HG03196 (cell line): ENCODE data around the gene SYNE1.
"Not testable (repeated sequence)": the region's sequence is repeated elsewhere in the genome, so short reads cannot be mapped to it uniquely, and the experiment has no call there.

ENCODE experiments used
- ATAC-seq: cut with Tn5 transposase; IDR thresholded peaks from one replicate; pipeline ENCODE4 v1.9.1; 2021; ENCODE audit not compliant: unreplicated experiment

The SYNE1 gene

DNA sequence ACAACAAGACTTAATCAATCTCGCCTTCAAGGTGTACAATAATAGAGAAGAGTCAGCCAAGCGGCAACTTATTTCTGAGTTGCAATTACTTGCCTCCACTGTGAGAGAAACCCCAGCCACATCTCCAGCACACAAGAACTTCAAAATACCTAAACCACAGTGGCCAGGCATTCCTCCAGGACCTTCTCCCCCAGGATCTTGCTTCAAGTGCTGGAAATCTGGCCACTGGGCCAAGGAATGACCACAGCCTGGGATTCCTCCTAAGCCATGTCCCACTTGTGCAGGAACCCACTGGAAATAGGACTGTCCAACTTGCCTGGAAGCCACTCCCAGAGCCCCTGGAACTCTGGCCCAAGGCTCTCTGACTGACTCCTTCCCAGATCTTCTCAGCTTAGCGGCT, 144.9 kb downstream of the SYNE1 start:
- ATAC-seq = not testable (repeated sequence)

DNA sequence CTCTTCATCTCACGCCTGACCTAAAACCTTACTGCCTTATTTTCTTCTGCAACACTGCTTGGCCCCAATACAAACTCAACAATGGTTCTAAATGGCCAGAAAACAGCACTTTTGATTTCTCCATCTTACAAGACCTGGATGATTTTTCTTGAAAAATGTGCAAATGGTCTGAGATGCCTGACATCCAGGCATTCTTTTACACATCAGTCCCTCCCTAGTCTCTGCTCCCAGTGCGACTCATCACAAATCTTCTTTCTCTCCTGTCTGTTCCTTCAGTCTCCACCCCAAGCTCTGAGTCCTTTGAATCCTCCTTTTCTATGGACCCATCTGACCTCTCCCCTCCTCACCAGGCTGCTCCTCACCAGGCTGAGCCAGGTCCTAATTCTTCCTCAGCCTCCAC, 145.7 kb downstream of the SYNE1 start:
- ATAC-seq = not testable (repeated sequence)

DNA sequence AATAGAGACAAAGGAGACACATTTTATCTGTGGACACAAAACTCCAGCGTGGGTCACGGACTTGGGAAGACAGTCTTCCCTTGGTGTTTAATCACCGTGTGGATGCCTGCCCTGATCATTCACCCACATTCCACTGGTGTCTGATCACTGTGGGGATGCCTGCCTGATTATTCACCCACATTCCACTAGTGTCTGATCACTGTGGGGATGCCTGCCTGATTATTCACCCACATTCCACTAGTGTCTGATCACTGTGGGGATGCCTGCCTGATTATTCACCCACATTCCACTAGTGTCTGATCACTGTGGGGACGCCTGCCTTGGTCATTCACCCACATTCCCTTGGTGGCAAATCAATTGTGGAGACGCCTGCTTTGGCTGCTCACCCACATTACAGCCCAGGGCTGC, 146.2 kb downstream of the SYNE1 start:
- not testable (repeated sequence) for ATAC-seq

DNA sequence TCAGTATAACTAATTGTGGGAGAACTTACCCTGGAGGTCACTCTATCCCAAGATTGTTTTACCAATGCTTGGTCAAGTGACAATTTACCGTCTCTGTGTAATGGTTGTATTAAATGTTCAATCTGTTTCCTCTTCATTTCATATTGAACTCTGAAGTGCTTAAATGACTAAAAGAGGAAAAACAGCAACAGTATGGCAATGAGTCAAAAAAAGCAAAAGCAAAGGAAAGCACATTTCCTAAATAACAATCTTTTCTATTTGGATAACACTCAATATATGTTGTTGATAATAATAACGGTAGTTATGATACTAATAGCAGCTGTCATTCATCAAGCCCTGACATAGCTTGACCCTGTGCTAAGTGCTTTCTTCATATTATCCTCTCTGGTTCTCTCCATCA, 152.4 kb downstream of the SYNE1 start:
- no peak for ATAC-seq

DNA sequence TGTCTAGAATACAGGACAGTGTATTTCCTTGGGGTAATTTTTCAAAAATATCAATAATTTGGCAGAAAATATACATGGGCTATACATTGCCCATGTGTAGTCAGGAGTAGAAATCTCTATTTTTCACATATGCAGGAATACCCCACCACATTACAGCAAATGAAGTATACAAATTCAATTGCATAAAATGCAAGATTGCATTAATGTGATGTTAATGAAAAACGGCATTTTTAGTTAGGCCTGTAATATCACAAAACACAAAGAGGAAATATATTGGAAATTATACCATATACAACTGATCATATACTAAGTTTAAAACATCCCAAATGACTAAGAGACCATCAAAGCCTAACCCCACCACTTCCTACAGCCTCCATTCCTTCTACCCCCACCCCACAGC, 154.9 kb downstream of the SYNE1 start:
- ATAC-seq = no peak

DNA sequence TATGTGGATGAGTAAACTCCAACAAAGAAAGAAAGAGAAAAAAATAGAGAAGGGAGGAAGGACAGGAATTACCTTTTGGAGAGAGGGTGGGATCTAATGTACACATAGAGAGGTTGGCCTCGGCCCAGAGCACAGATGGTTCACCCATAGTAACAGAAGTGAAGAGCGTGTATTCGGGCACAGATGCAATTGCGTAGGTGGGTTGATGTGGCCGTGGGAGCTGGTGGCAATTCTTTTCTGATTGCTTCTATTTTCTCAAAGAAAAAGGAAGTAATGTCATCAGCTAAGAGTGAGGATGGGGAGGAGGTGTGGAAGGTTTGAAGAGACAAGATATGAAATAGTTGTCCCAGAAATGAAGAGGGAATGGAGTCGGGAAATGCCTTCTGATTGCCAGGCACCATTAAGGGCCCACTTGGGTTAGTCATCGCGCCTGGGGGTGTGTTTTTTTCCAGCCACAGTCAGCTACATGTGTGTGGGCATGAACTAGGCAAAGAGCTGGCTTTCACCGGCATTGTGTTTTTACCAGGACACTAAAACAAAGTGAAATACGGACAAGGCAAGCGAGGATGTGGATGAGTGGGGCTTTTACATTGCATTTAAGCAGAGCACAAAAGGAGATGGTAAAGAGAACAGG, 158.7 kb downstream of the SYNE1 start:
- ATAC-seq = no peak

DNA sequence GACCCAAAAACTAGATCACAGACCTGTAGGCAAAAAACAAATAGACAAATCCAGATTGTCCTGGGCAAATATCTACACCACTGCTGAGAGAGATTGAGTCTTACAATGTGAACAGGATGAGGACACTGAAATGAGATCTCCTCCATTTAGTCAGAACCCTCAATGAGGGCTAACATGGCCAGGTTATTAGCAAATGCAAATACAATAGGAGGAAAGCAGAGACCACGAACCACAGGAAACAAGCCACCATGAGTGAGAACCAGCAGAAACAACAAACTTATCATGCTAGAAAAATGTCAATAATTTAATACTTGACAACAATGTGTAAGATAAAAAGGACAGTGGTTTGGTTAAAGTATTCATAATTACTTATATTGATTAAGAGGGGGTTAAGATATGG, 162.8 kb downstream of the SYNE1 start:
- ATAC-seq = no peak

DNA sequence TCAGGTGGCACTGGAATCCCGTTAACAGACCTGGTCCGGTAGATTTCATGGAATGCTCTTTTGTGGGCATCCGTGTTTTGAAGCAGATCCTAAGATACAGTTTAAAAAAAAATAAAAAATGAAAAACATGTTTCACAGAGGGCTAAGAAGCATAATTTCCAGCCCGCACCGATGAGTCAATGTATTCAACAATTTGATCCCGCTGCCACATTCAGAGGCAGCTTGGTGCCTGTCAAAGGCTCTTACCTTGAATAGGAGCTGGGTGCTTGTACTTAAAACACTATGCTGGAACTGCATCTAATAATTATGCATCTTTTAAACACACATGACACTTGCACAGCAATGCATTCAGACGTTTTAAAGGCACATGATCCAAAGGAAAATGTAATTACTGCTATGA, 164.8 kb downstream of the SYNE1 start:
- no peak for ATAC-seq

DNA sequence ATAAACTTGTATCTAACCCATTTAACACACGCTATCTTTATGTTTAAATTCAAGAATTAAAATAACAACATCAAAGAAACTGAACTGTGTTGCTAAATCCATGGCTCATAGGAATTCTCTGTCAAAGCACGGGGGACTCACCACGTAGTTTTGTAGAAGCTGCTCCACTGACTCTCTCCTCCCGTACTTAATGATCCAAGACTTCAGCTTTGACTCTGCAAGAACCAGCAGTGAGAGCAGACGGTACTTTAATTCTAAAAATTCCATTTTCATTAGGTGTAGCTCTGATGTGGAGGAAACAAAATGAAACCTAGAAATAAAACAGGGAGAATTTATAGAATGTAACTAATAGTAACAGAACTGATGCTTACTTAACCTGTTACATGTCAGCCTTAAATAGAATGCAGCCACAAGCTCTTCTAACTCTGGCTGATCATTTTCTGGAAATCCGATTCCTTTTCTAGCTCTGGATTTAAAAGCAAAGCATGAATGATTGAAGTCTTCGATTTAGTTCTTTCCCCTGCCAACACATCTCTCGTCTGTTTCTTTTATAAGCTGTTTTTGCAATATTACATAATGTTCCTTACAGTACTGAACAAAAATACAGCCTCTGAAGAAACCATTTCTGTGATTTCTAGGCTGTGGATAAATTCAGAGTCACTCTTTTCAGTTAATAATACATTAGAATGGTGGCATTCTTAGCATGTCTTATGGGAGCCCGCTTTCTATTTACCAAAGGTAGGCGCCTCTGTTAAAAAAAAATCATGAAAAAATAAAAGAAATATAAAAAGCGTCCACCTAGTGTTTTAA, 165.5 kb downstream of the SYNE1 start:
- ATAC-seq = no peak

DNA sequence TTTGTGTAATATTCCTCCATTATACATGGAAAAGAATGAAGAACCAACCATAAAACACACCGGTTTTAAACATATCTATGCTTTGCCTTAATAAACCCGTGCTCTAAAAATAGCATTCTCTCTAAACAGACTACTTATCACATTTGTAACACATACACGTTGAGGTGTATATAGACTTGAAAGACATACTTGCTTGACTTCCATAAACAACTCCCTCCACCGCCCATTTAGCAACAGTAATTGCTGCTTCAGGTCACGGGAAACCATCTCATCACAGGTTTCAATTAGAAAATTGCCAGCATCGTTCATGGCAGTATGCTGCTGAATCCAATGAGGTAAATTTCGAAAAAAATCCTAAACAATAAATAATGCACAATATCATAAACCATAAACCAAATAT, 174.0 kb downstream of the SYNE1 start:
- ATAC-seq = no peak

DNA sequence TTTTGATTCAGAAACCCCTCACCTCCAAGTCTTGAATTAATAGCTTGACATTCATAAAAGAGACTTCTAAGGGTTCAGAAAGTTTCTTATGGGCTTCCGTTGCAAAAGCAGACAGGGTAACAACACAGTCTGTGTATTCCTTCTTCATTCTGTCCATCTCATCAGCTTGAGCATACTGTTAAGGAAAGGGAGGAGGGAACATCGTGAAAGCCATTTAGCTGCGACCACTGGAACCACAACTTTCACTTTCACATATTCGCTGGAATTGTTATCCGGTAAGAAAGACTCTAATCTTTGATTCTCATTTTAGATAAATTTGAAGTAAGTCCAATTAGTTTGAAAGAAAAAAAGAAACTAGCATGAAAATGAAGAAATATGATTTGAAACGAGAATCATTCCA, 174.4 kb downstream of the SYNE1 start:
- no peak for ATAC-seq

DNA sequence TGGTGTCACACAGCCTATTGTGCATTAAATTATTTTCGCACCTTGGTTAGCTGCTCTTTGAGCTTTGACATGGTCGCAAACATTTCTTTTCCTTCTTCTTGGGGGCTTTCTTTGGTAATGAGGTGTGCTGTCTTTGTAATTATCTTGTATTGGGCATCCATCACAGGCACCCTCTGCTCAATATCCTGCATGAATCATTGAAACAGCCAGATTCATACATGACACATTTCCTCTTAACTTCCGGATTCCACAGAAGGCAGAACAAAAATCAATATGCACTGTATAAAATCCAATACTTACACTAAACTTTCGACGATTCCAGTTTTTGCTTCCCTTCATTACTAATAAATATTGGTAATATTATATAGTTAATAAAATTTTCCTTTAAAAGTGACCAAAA, 175.6 kb downstream of the SYNE1 start:
- ATAC-seq = no peak

DNA sequence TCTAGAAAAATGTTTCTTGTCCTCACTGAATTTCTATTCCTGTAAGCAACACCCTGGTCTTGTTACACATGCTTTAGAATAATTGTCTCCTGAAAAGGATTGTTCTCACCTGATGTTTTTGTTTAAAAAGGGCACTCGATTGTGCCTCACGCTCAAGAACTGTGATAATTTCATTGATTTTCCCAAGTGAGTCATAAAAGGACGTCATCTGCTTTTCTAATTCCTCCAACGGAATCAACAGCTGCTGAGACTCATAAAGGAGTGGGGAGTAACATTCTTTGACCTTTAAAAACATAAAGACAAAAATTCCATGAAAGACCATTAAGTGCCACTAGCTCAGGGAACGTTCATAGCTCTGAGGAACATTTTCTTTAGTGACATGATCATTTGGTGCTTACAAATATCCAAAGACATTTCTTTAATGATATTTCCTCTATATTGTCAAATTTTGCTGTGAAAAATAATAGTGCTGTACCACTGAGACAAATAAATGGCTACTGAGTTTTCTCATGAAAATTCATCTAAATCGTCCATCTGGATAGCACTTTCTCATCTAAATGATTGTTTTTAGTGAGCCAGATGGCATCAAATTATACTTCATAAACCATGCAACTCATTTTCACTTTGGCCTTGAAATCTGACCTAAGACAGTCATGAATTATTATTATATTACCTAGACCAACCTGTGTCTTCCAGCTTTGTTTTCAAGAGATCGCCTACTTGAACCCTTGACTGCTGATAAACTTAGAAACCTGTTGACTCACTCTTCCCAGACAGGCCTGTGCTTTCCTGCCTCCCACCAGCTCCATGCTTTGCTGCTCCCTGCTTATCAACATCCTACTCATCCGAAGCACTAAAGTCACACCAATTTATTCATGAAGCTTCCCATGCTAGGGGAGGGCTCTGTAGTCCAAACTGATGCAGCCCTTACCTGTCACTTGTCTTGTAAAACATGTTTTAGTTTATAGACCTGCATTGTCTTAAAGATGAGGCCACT, 178.2 kb downstream of the SYNE1 start:
- ATAC-seq = no peak

DNA sequence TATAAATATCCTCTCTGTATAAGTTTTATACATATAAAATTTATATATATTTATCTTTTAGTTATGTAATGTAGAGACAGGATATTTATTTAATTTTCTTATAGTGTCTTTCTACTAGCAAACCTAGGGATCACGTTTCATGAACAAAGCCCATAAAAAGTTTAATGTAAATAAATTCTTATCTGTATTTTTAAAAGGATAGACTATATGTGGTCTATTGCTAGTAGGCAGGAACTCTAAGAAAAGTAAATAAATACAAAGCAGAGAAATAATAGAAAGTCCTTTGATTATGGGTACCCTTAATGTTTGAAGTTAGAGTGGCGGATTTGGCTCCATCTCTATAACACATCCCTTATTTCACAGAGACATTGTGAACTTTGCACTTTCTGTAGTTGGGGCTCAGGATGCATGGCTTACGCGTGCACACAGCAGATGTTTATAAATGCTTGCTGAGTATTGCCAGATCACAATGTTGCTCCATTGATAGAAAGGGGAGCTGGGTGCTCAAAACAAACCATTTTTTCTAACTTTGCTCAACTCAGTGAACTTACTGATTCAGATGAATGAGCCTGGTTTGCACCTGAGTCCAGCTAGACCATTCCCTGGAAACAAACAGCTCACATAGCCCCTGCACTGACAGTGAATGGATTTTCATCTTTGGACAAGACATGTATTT, 179.1 kb downstream of the SYNE1 start:
- ATAC-seq = no peak

DNA sequence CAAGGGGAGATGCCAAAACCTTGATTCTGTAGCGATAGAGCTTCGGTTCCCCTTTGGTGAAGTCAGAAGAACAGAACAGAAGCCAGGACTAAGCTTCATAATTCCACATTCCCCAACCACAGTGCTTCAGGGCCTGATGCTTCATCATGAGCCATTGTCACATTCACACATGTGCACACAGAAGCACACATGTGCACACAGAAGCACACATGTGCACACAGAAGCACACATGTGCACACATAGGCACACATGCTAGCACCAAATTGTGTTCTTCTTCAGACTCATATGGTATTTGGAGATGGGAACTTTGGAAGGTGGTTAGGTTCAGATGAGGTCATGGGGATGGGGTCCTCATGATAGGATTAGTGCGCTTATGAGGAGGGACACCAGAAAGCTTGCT, 183.2 kb downstream of the SYNE1 start:
- ATAC-seq = no peak

DNA sequence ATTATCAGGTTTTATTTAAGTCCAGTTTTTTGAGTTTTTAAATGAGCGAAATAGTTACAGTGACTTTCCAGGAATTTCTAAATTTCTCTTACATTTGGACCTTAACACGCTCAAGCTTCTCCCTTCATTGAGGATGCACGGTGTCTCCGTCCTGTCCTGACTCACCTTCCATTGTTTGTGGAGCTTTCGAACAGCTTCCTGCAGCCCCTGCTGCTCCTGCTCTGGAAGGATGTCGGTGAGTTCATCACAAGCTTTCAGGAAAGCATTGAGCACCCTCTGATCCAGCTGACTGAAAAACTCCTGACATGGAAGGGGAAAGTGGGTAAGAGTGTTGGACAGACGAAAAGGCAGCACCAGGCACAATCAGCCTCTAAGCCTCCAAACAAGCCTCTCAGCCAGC, 183.7 kb downstream of the SYNE1 start:
- ATAC-seq = no peak

DNA sequence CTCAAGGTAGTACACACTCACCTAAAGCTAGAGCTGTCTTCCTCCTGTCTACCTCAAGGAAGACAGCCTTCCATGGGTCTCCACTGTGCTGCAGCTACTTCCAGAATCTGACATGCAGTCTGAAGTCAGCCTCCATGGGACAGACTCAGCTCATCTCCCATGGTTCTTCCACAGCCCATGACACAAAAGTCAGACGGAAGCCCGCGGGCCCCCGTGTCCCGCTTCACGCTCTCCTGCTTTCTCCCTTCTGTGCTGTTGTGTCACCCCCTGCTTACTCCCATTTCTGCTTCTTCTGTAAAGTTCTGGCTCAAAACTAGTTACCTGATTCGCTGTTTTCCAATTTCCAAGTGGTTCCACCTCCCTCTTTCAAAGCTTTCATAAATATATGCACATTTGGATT, 184.5 kb downstream of the SYNE1 start:
- ATAC-seq = no peak

DNA sequence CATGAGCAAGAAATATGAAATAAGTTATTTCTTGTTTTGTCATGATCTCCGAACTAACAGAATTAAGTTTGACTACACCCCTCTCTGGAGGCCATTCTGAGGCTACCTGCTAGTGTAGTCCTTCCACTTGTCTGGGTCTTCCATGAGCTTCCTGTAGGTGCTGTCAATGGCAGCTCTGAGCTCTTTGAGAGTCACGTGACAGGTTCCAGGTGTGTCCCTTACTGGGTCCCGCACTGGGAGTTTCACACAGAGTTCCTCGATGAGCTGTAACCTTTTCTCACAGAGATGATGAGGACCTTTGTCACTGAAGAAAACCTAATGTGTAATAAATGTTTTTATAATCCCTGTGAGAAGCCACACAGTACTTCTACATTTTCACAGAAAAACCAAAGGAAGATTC, 186.6 kb downstream of the SYNE1 start:
- ATAC-seq = no peak

DNA sequence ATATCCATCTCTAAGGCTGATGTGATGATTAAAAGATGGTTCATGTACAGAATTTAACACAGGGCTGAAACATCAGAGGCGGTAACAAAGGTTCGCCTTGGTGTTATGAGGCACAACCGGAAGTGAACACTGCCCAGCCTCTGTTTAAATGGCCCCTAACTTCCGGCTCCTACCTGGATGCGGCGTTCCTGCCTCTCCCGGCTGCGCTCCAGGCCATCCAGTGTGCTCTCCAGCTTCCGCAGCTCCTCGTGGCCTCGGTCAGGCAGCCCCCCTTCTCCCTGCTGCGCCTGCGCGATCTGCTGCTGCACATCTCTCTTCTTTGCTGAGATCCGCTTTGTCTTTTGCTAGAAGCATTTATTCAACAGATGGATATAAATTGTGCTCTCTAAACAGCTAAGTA, 195.3 kb downstream of the SYNE1 start:
- ATAC-seq = no peak

DNA sequence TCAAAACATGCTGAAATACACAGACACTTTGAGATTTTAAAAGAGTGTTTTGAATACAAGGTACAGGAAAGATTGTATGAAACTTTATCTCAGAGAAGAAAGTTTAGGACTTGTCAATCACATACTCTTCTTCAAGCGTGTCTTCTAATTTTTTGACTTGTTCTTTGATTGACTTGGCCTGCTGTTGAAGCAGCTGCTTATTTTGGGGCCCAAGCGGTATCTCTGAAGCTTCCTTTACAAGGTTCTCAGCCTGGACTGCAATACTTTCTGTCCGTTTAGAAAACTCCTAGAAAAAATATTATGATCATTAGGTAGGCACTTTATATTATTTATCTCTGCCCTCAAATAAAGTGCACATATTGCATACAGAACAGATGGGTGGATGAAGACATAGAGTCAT, 201.3 kb downstream of the SYNE1 start:
- ATAC-seq = no peak

DNA sequence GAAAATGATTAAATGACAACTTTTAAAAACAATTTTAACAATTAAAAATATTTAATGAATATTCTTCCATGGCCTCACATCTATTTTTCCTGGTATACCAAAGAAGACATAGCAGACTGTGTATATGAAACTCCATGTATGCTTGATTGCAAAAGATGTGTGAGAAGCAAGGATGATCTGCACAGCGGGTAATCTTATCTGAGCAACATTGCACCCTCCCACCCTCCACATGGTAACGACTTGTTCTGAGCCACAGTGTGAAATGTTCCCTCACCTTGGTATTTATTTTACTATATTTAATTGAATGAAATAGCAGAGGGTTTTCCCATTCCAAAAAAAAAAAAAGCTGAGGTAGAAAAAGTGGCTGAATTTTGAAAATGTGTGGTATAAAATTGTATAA, 204.4 kb downstream of the SYNE1 start:
- ATAC-seq = no peak
